ENCODE results near the gene RGS19. TPM values are rescaled to one million over a fixed set of nuclear protein-coding genes. Genes with fewer than 3 reads are reported as not detected.

The RGS19 gene
- total RNA-seq = 5.5 and 9.0 TPM in 2 replicates

GRCh38 chr20:64079273-64080012 is at the start of gene RGS19:
RGS19 (minus strand) TSS chr20:64079518; CDS start chr20:64076886, 2,632 bp downstream.

GRCh38 chr20:64106981-64107735 is 27.8 kb upstream of the RGS19 start, which contains the start of gene NPBWR2:
NPBWR2 (minus strand) TSS chr20:64107565; CDS start chr20:64106831, 734 bp downstream.

GRCh38 chr20:64083804-64084684 is 4.7 kb upstream of the RGS19 start, which contains the start of gene LKAAEAR1:
LKAAEAR1 (minus strand) TSS chr20:64084398; CDS start chr20:64084219, 179 bp downstream.

GRCh38 chr20:64080013-64080812 is 895 bp upstream of the RGS19 start, which contains the start of gene OPRL1:
OPRL1 (plus strand) TSS chr20:64080082; CDS start chr20:64092721, 12,639 bp downstream.

GRCh38 chr20:64062596-64063388 is 16.5 kb downstream of the RGS19 start, which contains the start of gene TCEA2:
TCEA2 (plus strand) TSS chr20:64063198; CDS start chr20:64063313, 115 bp downstream.

GRCh38 chr20:64049060-64049877 is 30.0 kb downstream of the RGS19 start, which contains the start of gene SOX18:
SOX18 (minus strand) TSS chr20:64049639; CDS start chr20:64049516, 123 bp downstream.

GRCh38 chr20:64035933-64036345 is 43.4 kb downstream of the RGS19 start, which contains the start of gene C20orf204:
C20orf204 (plus strand) TSS chr20:64036182; CDS start chr20:64036324, 142 bp downstream.

Small RNAs within 50 kb of the gene (small RNA-seq; reads per million reads assigned to genes)
- gene AL355803.1 (not detected), gene MIR6813 (0.27 reads per million, percentile 5 among the genes with 10 or more reads in this experiment)

Other genes with a start within 250 kb of the RGS19 start
- gene ZBTB46, start 248.3 kb downstream of the RGS19 start, total RNA-seq = under 0.01 and 0.98 TPM in 2 replicates
- gene ABHD16B, start 218.0 kb downstream of the RGS19 start, total RNA-seq = not detected in 2 replicates
- 98.8 and 103 TPM in 2 replicates for gene TPD52L2, start 214.2 kb downstream of the RGS19 start, total RNA-seq
- 31.2 and 45.4 TPM in 2 replicates for gene DNAJC5, start 184.4 kb downstream of the RGS19 start, total RNA-seq
- gene UCKL1, start 123.1 kb downstream of the RGS19 start, total RNA-seq = 22.3 and 26.1 TPM in 2 replicates
- 8.1 and 8.8 TPM in 2 replicates for gene ZNF512B, start 109.6 kb downstream of the RGS19 start, total RNA-seq
- 0.37 and 1.8 TPM in 2 replicates for gene SAMD10, start 99.9 kb downstream of the RGS19 start, total RNA-seq
- gene PRPF6, start 98.4 kb downstream of the RGS19 start, total RNA-seq = 52.9 and 57.7 TPM in 2 replicates
- gene C20orf204, start 43.3 kb downstream of the RGS19 start, total RNA-seq = 0.73 and 0.98 TPM in 2 replicates
- not detected in 2 replicates for gene SOX18, start 29.9 kb downstream of the RGS19 start, total RNA-seq
- gene TCEA2, start 16.3 kb downstream of the RGS19 start, total RNA-seq = 6.5 and 13.2 TPM in 2 replicates
- 0.20 and 0.37 TPM in 2 replicates for gene OPRL1, start 564 bp upstream of the RGS19 start, total RNA-seq
- gene LKAAEAR1, start 4.9 kb upstream of the RGS19 start, total RNA-seq = 0.20 TPM in 1 of 2 replicates, not detected in the other
- gene NPBWR2, start 28.0 kb upstream of the RGS19 start, total RNA-seq = not detected in 2 replicates
- not detected in 2 replicates for gene MYT1, start 84.9 kb upstream of the RGS19 start, total RNA-seq
- 33.0 and 47.0 TPM in 2 replicates for gene PCMTD2, start 176.2 kb upstream of the RGS19 start, total RNA-seq